Regular cardiac myocyte (primary cell): ENCODE measurements around the gene TCEA2. TPM values are rescaled to one million over a fixed set of nuclear protein-coding genes. Genes with fewer than 3 reads are reported as not detected.

ENCODE experiments used
- total RNA-seq: library from RNA; depleted of rRNA; stranded (reverse); fragments of >200 nt; gene quantifications from 2 replicates; pipeline ENCODE4 v1.2.3, GENCODE V29; 2014

Gene TCEA2
- total RNA-seq: 10.0 and 33.0 TPM in 2 replicates

GRCh38 chr20:64062596-64063388, at the start of gene TCEA2:
TSS of gene TCEA2 (plus strand) at chr20:64063198. CDS start at chr20:64063313, 115 bp downstream.

DNA sequence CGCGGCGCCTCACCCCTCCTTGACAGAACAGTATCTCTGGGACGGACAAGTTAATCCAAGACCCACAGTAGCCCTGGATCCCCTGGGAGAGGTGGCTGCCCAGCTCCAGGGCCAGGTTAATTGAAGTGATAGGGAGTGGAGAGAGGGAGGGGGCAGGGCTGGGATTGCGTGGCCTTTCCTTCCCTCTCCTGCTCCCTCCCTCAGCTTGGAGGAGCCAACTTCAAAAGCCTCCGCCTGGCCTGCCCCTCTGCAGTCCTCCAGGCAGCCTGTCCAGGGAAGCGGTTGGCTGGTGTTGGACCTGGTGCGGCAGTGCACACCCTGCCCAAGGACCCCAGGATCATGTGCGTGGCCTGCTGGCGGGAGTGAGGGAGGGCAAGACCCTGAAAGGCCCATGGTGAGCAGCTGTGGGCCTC, 27.1 kb upstream of the TCEA2 start, which contains the start of gene C20orf204:
C20orf204 (plus strand) TSS at position 250 of the 413 bp plus-strand sequence; CDS start at position 392, 142 bp downstream.

DNA sequence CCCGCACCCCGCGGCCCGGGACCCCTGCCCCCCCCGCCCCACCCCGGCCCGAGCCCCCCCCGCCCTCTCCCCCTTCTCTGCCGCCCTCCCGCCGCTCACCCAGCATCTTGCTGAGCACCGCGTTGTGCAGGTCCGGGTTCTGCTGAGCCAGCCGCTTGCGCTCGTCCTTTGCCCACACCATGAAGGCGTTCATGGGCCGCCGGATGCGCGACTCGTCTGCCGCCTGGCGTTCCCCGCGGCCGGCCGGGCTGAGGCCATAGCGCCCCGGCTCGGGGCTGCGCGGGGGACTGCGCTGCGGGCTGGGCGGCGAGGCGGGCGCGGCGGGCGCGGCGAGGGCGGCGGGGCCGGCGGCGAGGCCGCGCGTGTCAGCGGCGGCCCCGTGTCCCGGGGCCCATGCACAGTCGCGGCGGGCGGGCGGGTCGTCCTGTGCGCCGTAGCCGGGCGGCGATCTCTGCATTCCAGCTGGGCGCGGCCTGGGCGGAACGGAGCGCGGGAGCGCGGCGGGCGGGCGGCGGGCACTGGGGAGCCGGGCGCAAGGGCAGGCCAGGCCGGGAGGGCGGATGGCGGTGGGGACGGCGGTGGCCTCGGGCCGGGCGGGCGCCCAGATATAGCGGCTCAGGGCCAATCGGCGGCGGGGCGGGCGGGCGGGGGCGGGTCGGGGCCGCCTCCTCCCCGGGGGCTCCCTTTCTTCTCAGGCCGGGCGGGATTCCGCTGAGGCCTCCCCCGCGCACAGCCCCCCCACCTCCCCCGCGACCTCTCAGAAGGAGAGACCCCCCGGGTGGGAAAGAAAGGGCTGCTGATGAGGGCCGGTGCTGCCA, 13.7 kb upstream of the TCEA2 start, which contains the start of gene SOX18:
SOX18 (minus strand) TSS at position 580 of the 818 bp plus-strand sequence; CDS start at position 457, 123 bp downstream.

GRCh38 chr20:64079273-64080012, 16.4 kb downstream of the TCEA2 start, which contains the start of gene RGS19:
TSS of gene RGS19 (minus strand) at chr20:64079518. CDS start at chr20:64076886, 2,632 bp downstream.

GRCh38 chr20:64080013-64080812, 17.2 kb downstream of the TCEA2 start, which contains the start of gene OPRL1:
TSS of gene OPRL1 (plus strand) at chr20:64080082. CDS start at chr20:64092721, 12,639 bp downstream.

DNA sequence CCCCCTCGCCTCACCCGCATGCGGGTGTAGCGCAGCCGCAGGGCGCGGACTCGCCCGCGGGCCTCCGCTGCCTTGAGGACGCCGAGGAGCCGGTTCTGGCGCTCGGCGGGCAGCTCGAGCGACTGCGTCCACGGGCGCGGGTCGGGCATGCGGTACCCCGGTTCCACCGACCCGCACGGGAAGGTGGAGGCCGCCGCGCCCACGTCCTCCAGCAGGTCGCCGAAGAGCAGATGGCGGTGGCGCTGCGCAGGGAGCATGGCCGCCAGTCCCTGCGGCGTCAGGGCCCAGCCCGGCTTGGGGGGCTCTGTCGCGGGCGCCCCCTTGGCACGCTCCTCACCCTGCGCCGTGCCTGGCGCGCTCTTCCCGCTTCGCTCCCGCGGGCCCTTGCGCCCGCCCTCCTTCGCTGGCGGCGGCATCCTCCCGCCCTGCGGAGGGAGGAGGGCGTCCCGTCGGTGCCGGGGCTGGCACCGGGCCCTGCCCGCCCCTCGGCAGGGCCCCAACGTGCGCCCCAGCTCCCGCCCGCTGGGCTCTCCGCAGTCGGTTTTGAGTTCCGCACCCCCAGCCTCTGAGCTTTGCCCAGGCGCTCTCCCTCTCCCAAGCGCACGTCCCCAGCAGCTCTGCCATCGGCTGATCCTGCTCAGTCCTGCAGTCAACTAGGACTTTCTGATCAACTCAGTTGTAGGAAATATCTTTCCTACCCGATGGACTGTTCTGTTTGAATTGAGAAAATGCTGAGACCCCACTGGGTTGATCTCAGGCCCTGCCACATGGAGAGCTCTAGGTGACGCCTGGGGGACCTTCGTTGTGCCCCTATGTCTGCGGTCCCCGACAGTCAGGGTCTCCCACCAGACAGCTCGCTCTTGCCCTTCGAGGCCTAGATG, 21.0 kb downstream of the TCEA2 start, which contains the start of gene LKAAEAR1:
LKAAEAR1 (minus strand) TSS at position 595 of the 881 bp plus-strand sequence; CDS start at position 416, 179 bp downstream.

GRCh38 chr20:64106981-64107735, 44.2 kb downstream of the TCEA2 start, which contains the start of gene NPBWR2:
TSS of gene NPBWR2 (minus strand) at chr20:64107565. CDS start at chr20:64106831, 734 bp downstream.

Other genes starting within 250 kb of the TCEA2 start
- gene ZBTB46, start 231.9 kb upstream of the TCEA2 start, total RNA-seq: 4.8 and 14.6 TPM in 2 replicates
- gene ABHD16B, start 201.7 kb upstream of the TCEA2 start, total RNA-seq: not detected in 2 replicates
- 137 and 175 TPM in 2 replicates for gene TPD52L2, start 197.9 kb upstream of the TCEA2 start, total RNA-seq
- gene DNAJC5, start 168.1 kb upstream of the TCEA2 start, total RNA-seq: 73.9 and 78.2 TPM in 2 replicates
- gene UCKL1, start 106.8 kb upstream of the TCEA2 start, total RNA-seq: 13.5 and 25.9 TPM in 2 replicates
- gene ZNF512B, start 93.3 kb upstream of the TCEA2 start, total RNA-seq: 5.1 and 8.4 TPM in 2 replicates
- 0.38 and 0.56 TPM in 2 replicates for gene SAMD10, start 83.6 kb upstream of the TCEA2 start, total RNA-seq
- gene PRPF6, start 82.1 kb upstream of the TCEA2 start, total RNA-seq: 49.6 and 65.6 TPM in 2 replicates
- gene C20orf204, start 27.0 kb upstream of the TCEA2 start, total RNA-seq: 0.77 and 0.85 TPM in 2 replicates
- under 0.01 and 0.19 TPM in 2 replicates for gene SOX18, start 13.6 kb upstream of the TCEA2 start, total RNA-seq
- 6.3 and 7.0 TPM in 2 replicates for gene RGS19, start 16.3 kb downstream of the TCEA2 start, total RNA-seq
- 0.19 and 2.0 TPM in 2 replicates for gene OPRL1, start 16.9 kb downstream of the TCEA2 start, total RNA-seq
- 0.19 TPM in 1 of 2 replicates, not detected in the other for gene LKAAEAR1, start 21.2 kb downstream of the TCEA2 start, total RNA-seq
- not detected in 2 replicates for gene NPBWR2, start 44.4 kb downstream of the TCEA2 start, total RNA-seq
- gene MYT1, start 101.3 kb downstream of the TCEA2 start, total RNA-seq: not detected in 2 replicates
- gene PCMTD2, start 192.6 kb downstream of the TCEA2 start, total RNA-seq: 25.3 and 44.0 TPM in 2 replicates